H1 (cell line): ENCODE data around the gene CACNA1G. TPM values are rescaled to one million over a fixed set of nuclear protein-coding genes. Genes with fewer than 3 reads are reported as not detected.
A peak's percentile ranks its signal among the peaks of the same experiment; 100 is the strongest.

Source experiments
- CTCF ChIA-PET: fragments of 300-600 bp; sonication (Branson Sonifier 250); formaldehyde crosslinking; loops from one replicate; lab custom pipeline; 2021; ENCODE audit not compliant: partially characterized antibody; lab: Charles Lee
- POLR2A ChIA-PET: fragments of 300-600 bp; sonication (Branson Sonifier 250); formaldehyde crosslinking; loops from one replicate; lab custom pipeline; 2021; ENCODE audit warnings: inconsistent platforms; ENCODE audit not compliant: partially characterized antibody; lab: Charles Lee
- DNase-seq, 2 experiments: peaks; one replicate each; pipeline versions ENCODE4 v3.0.0 to v3.0.0-alpha.2; 2010 to 2022; ENCODE audit warnings: low spot score in 2 of 2, low read depth in 1 of 2, mixed read lengths in 1 of 2
- FAIRE-seq: peaks from 2 replicates; lab custom pipeline; 2011; peaks lifted over from hg19 to GRCh38; lab: Jason Lieb, UNC
- H2AFZ ChIP-seq: 2 replicates; pipeline ENCODE4 v1.8.1; 2012; ENCODE audit warnings: low read length, inconsistent platforms
- H2AK5ac ChIP-seq: 2 replicates; pipeline ENCODE4 v1.6.1; 2013; ENCODE audit warnings: low read depth, low read length
- H2BK120ac ChIP-seq: replicated peaks from 2 replicates; pipeline ENCODE3; 2013; ENCODE audit warnings: low read depth, low read length, inconsistent platforms
- H2BK12ac ChIP-seq: 2 replicates; pipeline ENCODE4 v1.6.1; 2013; ENCODE audit warnings: low read depth, low read length
- H2BK15ac ChIP-seq: 2 replicates; pipeline ENCODE4 v1.6.1; 2013; ENCODE audit warnings: low read length
- H2BK20ac ChIP-seq: 2 replicates; pipeline ENCODE4 v1.6.1; 2013; ENCODE audit warnings: low read length
- H2BK5ac ChIP-seq: 2 replicates; pipeline ENCODE4 v1.6.1; 2013; ENCODE audit warnings: low read depth, low read length
- H3K14ac ChIP-seq: 2 replicates; pipeline ENCODE4 v1.6.1; 2013; ENCODE audit warnings: inconsistent platforms; ENCODE audit not compliant: insufficient read length
- H3K18ac ChIP-seq: 2 replicates; pipeline ENCODE4 v1.6.1; 2013; ENCODE audit warnings: low read length; ENCODE audit errors: extremely low read depth
- H3K23ac ChIP-seq: 2 replicates; pipeline ENCODE4 v1.6.1; 2013; ENCODE audit warnings: inconsistent platforms; ENCODE audit not compliant: insufficient read length
- H3K23me2 ChIP-seq: 2 replicates; pipeline ENCODE4 v1.6.1; 2013; ENCODE audit warnings: low read depth, low read length
- H3K27ac ChIP-seq: 2 replicates; pipeline ENCODE4 v1.6.1; 2011; ENCODE audit warnings: low read depth, low read length, inconsistent platforms
- H3K27me3 ChIP-seq, 4 experiments: replicated peaks in 1 of 4; 1 replicate in 1 of 4; 2 replicates in 3 of 4; pipeline versions ENCODE4 v1.6.1 to v1.8.1; 2011 to 2013; ENCODE audit warnings: low read length in 3 of 4, mild to moderate bottlenecking in 3 of 4, inconsistent platforms in 2 of 4, mixed read lengths in 2 of 4, moderate library complexity in 1 of 4; ENCODE audit not compliant: control insufficient read depth in 3 of 4, insufficient read depth in 3 of 4; ENCODE audit errors: extremely low read depth in 1 of 4
- H3K36me3 ChIP-seq, 4 experiments: 2 replicates each; pipeline versions ENCODE4 v1.6.1 to v1.8.1; 2011 to 2013; ENCODE audit warnings: mild to moderate bottlenecking in 4 of 4, low read length in 3 of 4, moderate library complexity in 2 of 4, control low read depth in 1 of 4, inconsistent platforms in 1 of 4; ENCODE audit not compliant: insufficient read depth in 4 of 4, control insufficient read depth in 2 of 4
- H3K4ac ChIP-seq: replicated peaks from 2 replicates; pipeline ENCODE3; 2013; ENCODE audit warnings: low read length, low read depth, mixed read lengths, inconsistent platforms; ENCODE audit not compliant: insufficient read length
- H3K4me1 ChIP-seq, 4 experiments: replicated peaks in 1 of 4; 1 replicate in 1 of 4; 2 replicates in 3 of 4; pipeline versions ENCODE4 v1.6.1 to v1.8.1; 2011 to 2013; ENCODE audit warnings: low read length in 3 of 4, inconsistent platforms in 2 of 4, mixed read lengths in 1 of 4; ENCODE audit not compliant: insufficient read depth in 4 of 4, control insufficient read depth in 3 of 4
- H3K4me2 ChIP-seq, 2 experiments: 2 replicates each; pipeline versions ENCODE4 v1.6.1 to v1.8.1; 2011 to 2013; ENCODE audit warnings: low read depth in 2 of 2, low read length in 2 of 2, control low read depth in 1 of 2, inconsistent platforms in 1 of 2, mild to moderate bottlenecking in 1 of 2; ENCODE audit not compliant: insufficient read depth in 1 of 2
- H3K4me3 ChIP-seq, 4 experiments: fragments of 200-600, 300-600 bp in 1 of 4; sonication (generic), shearing (Covaris generic), sonication (Bioruptor Twin) in 1 of 4; 2 replicates each; pipeline versions ENCODE4 v1.5.1 to v1.8.1; 2011 to 2016; ENCODE audit warnings: low read length in 4 of 4, low read depth in 3 of 4, control low read depth in 2 of 4, inconsistent platforms in 2 of 4, mild to moderate bottlenecking in 2 of 4, mixed read lengths in 1 of 4, moderate library complexity in 1 of 4; ENCODE audit not compliant: insufficient read depth in 2 of 4; ENCODE audit errors: extremely low read depth in 1 of 4
- H3K56ac ChIP-seq: replicated peaks from 2 replicates; pipeline ENCODE3; 2013; ENCODE audit warnings: low read depth, mild to moderate bottlenecking, mixed read lengths, low read length, inconsistent platforms; ENCODE audit not compliant: insufficient read length
- H3K79me1 ChIP-seq: 2 replicates; pipeline ENCODE4 v1.6.1; 2013; ENCODE audit warnings: low read depth, low read length, control low read depth
- H3K79me2 ChIP-seq, 2 experiments: 2 replicates each; pipeline versions ENCODE4 v1.6.1 to v1.8.1; 2012 to 2013; ENCODE audit warnings: low read length in 2 of 2, mild to moderate bottlenecking in 2 of 2, inconsistent platforms in 1 of 2; ENCODE audit not compliant: insufficient read depth in 2 of 2, control insufficient read depth in 1 of 2
- H3K9ac ChIP-seq, 4 experiments: replicated peaks in 1 of 4; 1 replicate in 1 of 4; 2 replicates in 3 of 4; pipeline versions ENCODE4 v1.6.1 to v1.8.1; 2011 to 2013; ENCODE audit warnings: low read depth in 3 of 4, low read length in 3 of 4, control low read depth in 2 of 4, mild to moderate bottlenecking in 2 of 4, moderate library complexity in 2 of 4, inconsistent platforms in 1 of 4; ENCODE audit errors: extremely low read depth in 1 of 4
- H3K9me3 ChIP-seq, 2 experiments: 2 replicates each; pipeline versions ENCODE4 v1.6.1 to v1.8.1; 2012 to 2013; ENCODE audit warnings: mild to moderate bottlenecking in 2 of 2, moderate library complexity in 2 of 2, control low read depth in 1 of 2, inconsistent platforms in 1 of 2, low read depth in 1 of 2, low read length in 1 of 2, mixed read lengths in 1 of 2; ENCODE audit not compliant: insufficient read depth in 2 of 2
- H4K20me1 ChIP-seq, 2 experiments: replicated peaks in 1 of 2; 2 replicates each; pipeline versions ENCODE3 to v1.8.1; 2011 to 2013; ENCODE audit warnings: inconsistent platforms in 2 of 2, low read length in 2 of 2, mild to moderate bottlenecking in 1 of 2; ENCODE audit not compliant: insufficient read depth in 2 of 2, control insufficient read depth in 1 of 2
- H4K5ac ChIP-seq: 2 replicates; pipeline ENCODE4 v1.6.1; 2013; ENCODE audit warnings: low read length, low read depth, mixed read lengths, inconsistent platforms; ENCODE audit not compliant: insufficient read length
- H4K8ac ChIP-seq: 2 replicates; pipeline ENCODE4 v1.8.0; 2013; ENCODE audit warnings: mild to moderate bottlenecking, moderate library complexity, low read length, inconsistent platforms; ENCODE audit not compliant: insufficient read depth; ENCODE audit errors: extremely low read depth
- H4K91ac ChIP-seq: replicated peaks from 2 replicates; pipeline ENCODE3; 2013; ENCODE audit warnings: low read length, mixed read lengths, inconsistent platforms; ENCODE audit not compliant: insufficient read length
- CBX5 ChIP-seq: fragments of 300-800, 300-1000 bp; sonication (generic); IDR thresholded peaks from 2 replicates; pipeline ENCODE4 v1.7.1; 2016; ENCODE audit warnings: antibody characterized with exemption, low read length, low read depth
- CHD2 ChIP-seq: IDR thresholded peaks from 2 replicates; pipeline ENCODE4 v1.6.1; 2012; ENCODE audit warnings: low read length, improper control_type of control experiment
- CTBP2 ChIP-seq: IDR thresholded peaks from 2 replicates; pipeline ENCODE4 v1.7.0; 2011; ENCODE audit warnings: borderline replicate concordance, mild to moderate bottlenecking, moderate library complexity, mixed read lengths, low read length; ENCODE audit not compliant: insufficient read depth, insufficient read length
- EGR1 ChIP-seq: IDR thresholded peaks from 2 replicates; pipeline ENCODE4 v1.6.1; 2011; ENCODE audit warnings: low read depth, low read length, borderline replicate concordance
- EZH2 ChIP-seq: fragments of 200-600 bp; sonication (generic); IDR thresholded peaks from 2 replicates; pipeline ENCODE4 v1.7.1; 2012; ENCODE audit warnings: low read depth, mild to moderate bottlenecking, moderate library complexity, low read length, inconsistent platforms; ENCODE audit not compliant: severe bottlenecking
- GABPA ChIP-seq: IDR thresholded peaks from 2 replicates; pipeline ENCODE4 v1.6.1; 2011; ENCODE audit warnings: mild to moderate bottlenecking, low read length, moderate library complexity, borderline replicate concordance; ENCODE audit not compliant: insufficient read depth
- GTF2F1 ChIP-seq: IDR thresholded peaks from 2 replicates; pipeline ENCODE4 v1.6.1; 2012; ENCODE audit warnings: low read depth, low read length, improper control_type of control experiment, borderline replicate concordance
- KDM4A ChIP-seq: IDR thresholded peaks from one replicate; pipeline ENCODE4 v1.7.1; 2012; ENCODE audit warnings: low read depth, mild to moderate bottlenecking, moderate library complexity, low read length, inconsistent platforms; ENCODE audit not compliant: severe bottlenecking
- POLR2A ChIP-seq, 2 experiments: IDR thresholded peaks; 1 replicate in 1 of 2; 2 replicates in 1 of 2; pipeline ENCODE4 v1.6.1; 2011; ENCODE audit warnings: low read depth in 2 of 2, low read length in 2 of 2, mild to moderate bottlenecking in 2 of 2; ENCODE audit errors: control extremely low read depth in 1 of 2
- RFX5 ChIP-seq: IDR thresholded peaks from 2 replicates; pipeline ENCODE4 v1.6.1; 2011; ENCODE audit warnings: low read depth, low read length, improper control_type of control experiment, borderline replicate concordance
- TAF7 ChIP-seq: optimal IDR thresholded peaks from 2 replicates; pipeline ENCODE3; 2011; ENCODE audit warnings: low read depth, mild to moderate bottlenecking, inconsistent platforms, low read length, moderate library complexity, borderline replicate concordance
- YY1 ChIP-seq: IDR thresholded peaks from 2 replicates; pipeline ENCODE4 v1.6.1; 2011; ENCODE audit warnings: low read depth, mild to moderate bottlenecking, low read length
- WGBS, 2 experiments: shearing (Covaris generic) in 1 of 2; methylation state at CpG; one replicate each; pipeline versions ENCODE4 v1.1.6 to v1.1.7; 2013 to 2015; ENCODE audit warnings: low lambda C conversion rate in 2 of 2, mixed read lengths in 2 of 2, inconsistent platforms in 1 of 2, low coverage in 1 of 2, missing lambda C conversion rate in 1 of 2; ENCODE audit not compliant: insufficient replicate concordance in 2 of 2, insufficient coverage in 1 of 2, insufficient read length in 1 of 2; ENCODE audit errors: extremely low coverage in 1 of 2, missing lambda C conversion rate in 1 of 2; 5-methylcytosine and 5-hydroxymethylcytosine counted together
- polyA plus RNA-seq, 7 experiments: library from polyadenylated mRNA; depleted of rRNA in 3 of 7; stranded (reverse) in 5 of 7; unstranded in 2 of 7; fragments of >200 nt in 5 of 7; fragments of 200-250 nt in 2 of 7; gene quantifications; 1 replicate in 5 of 7; 2 replicates in 1 of 7; 4 replicates in 1 of 7; pipeline versions ENCODE4 v1.2.1 to v1.2.3, GENCODE V29; 2011 to 2013; ENCODE audit warnings: missing spikeins in 2 of 7, mixed read lengths in 2 of 7
- total RNA-seq: library from RNA; stranded (reverse); fragmentation: NEBNext Ultra II Directional; extraction: Animal tissue kit (Norgen Biotek cat#: 25700); gene quantifications from 2 replicates; pipeline ENCODE4 v1.2.1, GENCODE V29; 2021

The CACNA1G gene
- total and polyA plus RNA-seq, 2 of the 8 experiments (the other 6 are each of a cell fraction or from before 2014, with no cell fraction given), result 2.9 to 4.9 TPM

DNA sequence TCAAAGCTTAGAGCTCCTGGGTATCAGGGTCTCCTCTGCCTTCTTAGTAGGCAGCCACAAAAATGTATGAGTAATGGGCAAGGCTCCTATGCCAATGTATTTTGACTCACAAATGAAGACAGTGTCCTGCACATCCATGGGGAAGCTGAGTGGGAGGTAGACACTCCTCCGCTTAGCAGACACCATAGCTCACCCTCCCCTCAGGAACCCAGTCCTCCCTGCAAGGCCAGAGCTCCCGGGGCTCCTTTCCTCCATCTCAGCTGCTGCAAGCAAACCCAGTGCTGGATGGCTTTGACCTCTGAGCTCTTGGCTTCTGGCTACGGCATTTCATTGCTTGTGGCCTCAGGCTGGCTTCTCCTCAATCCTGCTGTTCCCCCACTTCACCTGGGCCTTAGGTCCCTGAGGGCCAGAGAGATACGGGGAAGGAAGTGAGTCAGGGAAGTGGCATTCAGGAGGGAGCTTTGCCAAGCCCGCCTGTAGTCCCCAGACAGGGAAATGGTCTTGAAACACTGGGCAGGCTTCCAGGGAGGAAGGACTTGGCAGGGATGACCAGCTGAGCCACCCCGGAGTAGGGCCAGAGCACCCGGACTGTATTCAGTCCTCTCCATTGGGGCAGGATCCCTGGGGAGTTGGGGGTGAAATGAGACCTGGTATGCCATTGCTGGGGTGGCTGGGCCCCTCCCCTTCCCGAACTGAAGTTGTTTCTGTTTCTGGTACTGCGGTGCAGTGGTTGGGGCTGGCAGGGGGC lies 78.6 kb downstream of the CACNA1G start:
- no peaks in the 10 kb centered on the region for H4K20me1 ChIP-seq
- no peak overlapping the region for H3K18ac ChIP-seq
- 82% methylated on average over 8 of the region's 9 CpGs; no CpG with 5 or more reads in 1 of the 2 experiments for WGBS, 2 experiments
- H3K36me3 ChIP-seq, result no peaks in the 10 kb centered on the region
- DNase-seq (no peak), FAIRE-seq (no peak)
- no peak overlapping the region for H2BK15ac ChIP-seq
- no peak overlapping the region for H3K27ac ChIP-seq
- H3K4me1 ChIP-seq, result peaks cover 0 to 11% (median 7%) of the 10 kb centered on the region in 4 experiments; a peak in 4 of 7 replicates
- H3K23ac ChIP-seq, result no peak overlapping the region
- H2AK5ac ChIP-seq, result no peak overlapping the region
- H4K8ac ChIP-seq, result 0 out of 2 replicates have a peak overlapping the region, but pooled peaks have one; percentile 35
- no peak overlapping the region for H4K91ac ChIP-seq
- H3K79me2 ChIP-seq, result no peaks in the 10 kb centered on the region
- H3K23me2 ChIP-seq, result peaks cover 4% of the 10 kb centered on the region; the same call in 1 of the 2 replicates
- POLR2A ChIA-PET, result interaction anchor here (1.0 to 2.7 kb wide), 5 partner anchors 8 to 66 kb away, joined by 3 to 7 read pairs (median 3); no protein-coding TSS in a partner anchor
- H3K79me1 ChIP-seq, result no peaks in the 10 kb centered on the region
- peaks cover 18 to 27% (median 26%) of the 10 kb centered on the region in 4 experiments for H3K27me3 ChIP-seq
- H2BK20ac ChIP-seq, result no peak overlapping the region
- H4K5ac ChIP-seq, result no peak overlapping the region
- H3K9ac ChIP-seq, result no peak overlapping the region
- no peak overlapping the region for H3K56ac ChIP-seq
- H3K4me2 ChIP-seq, result no peak overlapping the region
- no peak overlapping the region for H3K4me3 ChIP-seq
- no peak overlapping the region for H2BK12ac ChIP-seq
- CTCF ChIA-PET, result interaction anchor here (0.7 to 12.8 kb wide), 18 partner anchors 8 to 216 kb away, joined by 3 to 135 read pairs (median 5); no protein-coding TSS in a partner anchor
- no peak overlapping the region for H3K14ac ChIP-seq
- H2AFZ ChIP-seq, result no peak overlapping the region; the same call in 1 of the 2 replicates
- H2BK5ac ChIP-seq, result no peak overlapping the region
- H2BK120ac ChIP-seq, result no peak overlapping the region
- no peak overlapping the region for H3K4ac ChIP-seq
- H3K9me3 ChIP-seq, result no peaks in the 10 kb centered on the region
- no peak for TF ChIP-seq YY1
- TF ChIP-seq TAF7, result no peak
- no peak for TF ChIP-seq GABPA
- TF ChIP-seq RFX5, result no peak
- no peak for TF ChIP-seq CBX5
- TF ChIP-seq KDM4A, result no peak
- TF ChIP-seq CTBP2, result no peak
- TF ChIP-seq EZH2, result no peak
- TF ChIP-seq POLR2A (IDR thresholded peaks at IDR 0.05; ENCODE audit: control extremely low read depth in 1 of 2, low read depth in 2 of 2, low read length in 2 of 2), result no peak
- no peak for TF ChIP-seq EGR1
- TF ChIP-seq GTF2F1, result no peak
- no peak for TF ChIP-seq CHD2
